Upper lobe of left lung (tissue), 6 donors: ENCODE results near the gene RHOB. TPM values are rescaled to one million over a fixed set of nuclear protein-coding genes. Genes with fewer than 3 reads are reported as not detected.
A peak's percentile ranks its signal among the peaks of the same experiment; 100 is the strongest.

Experiments
- ATAC-seq, 2 donors: fragments of 200-7000 bp; cut with Tn5 transposase; one replicate each; pipeline ENCODE4 v1.9.1; 2022; ENCODE audit warnings: mild to moderate bottlenecking in 2 of 2, moderate library complexity in 2 of 2; ENCODE audit not compliant: low FRiP score in 2 of 2
- DNase-seq, 2 donors: peaks; one replicate each; pipeline ENCODE4 v3.0.0-alpha.2; 2019 to 2020
- H3K27ac ChIP-seq, 4 donors: fragments of 200-600 bp; sonication (generic); one replicate each; pipeline ENCODE4 v1.5.1; 2016 to 2019
- H3K27me3 ChIP-seq, 4 donors: fragments of 200-600 bp; sonication (generic); one replicate each; pipeline ENCODE4 v1.5.1; 2017 to 2019
- H3K36me3 ChIP-seq, 4 donors: fragments of 200-600 bp; sonication (generic); one replicate each; pipeline ENCODE4 v1.5.1; 2016 to 2019
- H3K4me1 ChIP-seq, 4 donors: fragments of 200-600 bp; sonication (generic); one replicate each; pipeline ENCODE4 v1.5.1; 2018 to 2019
- H3K4me3 ChIP-seq, 4 donors: fragments of 200-600 bp; sonication (generic); one replicate each; pipeline ENCODE4 v1.5.1; 2017 to 2019; ENCODE audit warnings: mild to moderate bottlenecking in 2 of 4, moderate library complexity in 1 of 4
- H3K9me3 ChIP-seq, 4 donors: fragments of 200-600 bp; sonication (generic); one replicate each; pipeline ENCODE4 v1.5.1; 2018 to 2019
- EP300 ChIP-seq, 4 donors: sonication (generic); formaldehyde crosslinking; IDR thresholded peaks; one replicate each; pipeline ENCODE4 v1.5.1; 2017; ENCODE audit warnings: antibody characterized with exemption in 4 of 4, control low read depth in 2 of 4
- POLR2A ChIP-seq, 4 donors: fragments of 450-650 bp; IDR thresholded peaks; one replicate each; pipeline ENCODE4 v1.5.1; 2016 to 2017; ENCODE audit warnings: antibody characterized with exemption in 4 of 4, mild to moderate bottlenecking in 2 of 4
- POLR2AphosphoS5 ChIP-seq, 2 donors: sonication (generic); formaldehyde crosslinking; IDR thresholded peaks; one replicate each; pipeline ENCODE4 v1.5.1; 2017; ENCODE audit warnings: antibody characterized with exemption in 2 of 2
- WGBS, 2 donors: methylation state at CpG; one replicate each; pipeline ENCODE4 v1.1.5; 2017 to 2018; 5-methylcytosine and 5-hydroxymethylcytosine counted together
- total RNA-seq, 6 donors: library from RNA; depleted of rRNA in 4 of 6; stranded (reverse); fragments of >200 nt in 4 of 6; gene quantifications; one replicate each; pipeline versions ENCODE4 v1.1.0 to v1.2.1, GENCODE V29; 2016 to 2021
- TF ChIP-seq, protein P1 (sequence below), 6 experiments: fragments of 450-650 bp in 4 of 6; fragments of 200-600 bp in 2 of 6; sonication (generic) in 2 of 6; IDR thresholded peaks; one replicate each; pipeline ENCODE4 v1.5.1; 2016 to 2019; ENCODE audit warnings: antibody characterized with exemption in 6 of 6
- donor health status: DM: no; HTN: no; CAD: no; lungs with moderate emphysema.
- donor health status: DM: no; HTN: yes; CAD: no; lungs with severe emphysema.

The RHOB gene
- total RNA-seq, 6 donors from 2014 or later = 193 to 583 (median 336) TPM

DNA sequence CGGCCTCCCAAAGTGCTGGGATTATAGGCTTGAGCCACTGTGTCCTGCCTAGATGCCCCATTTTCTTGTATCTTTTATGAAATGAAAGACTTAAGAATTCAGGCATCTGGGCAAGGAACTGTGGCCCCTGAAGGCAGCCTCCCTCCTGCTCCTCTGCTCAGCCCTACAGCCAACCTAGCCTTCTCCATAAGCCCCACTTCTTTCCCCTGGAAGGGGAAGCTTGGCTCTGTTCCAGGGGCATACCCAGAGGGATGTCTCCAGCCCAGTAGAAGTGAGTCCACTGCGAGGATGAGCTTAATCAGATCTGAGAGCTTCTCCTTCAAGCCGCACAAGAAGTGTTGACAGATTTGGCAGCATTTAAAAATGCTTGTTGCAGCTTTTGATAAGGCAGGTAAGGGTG, 39.7 kb downstream of the RHOB start:
- no peak for ATAC-seq
- Histone ChIP-seq H3K9me3 (no peaks in the 10 kb centered on the region), H3K36me3 (no peaks in the 10 kb centered on the region), H3K4me1 (peaks cover 0 to 10% (median 3%) of the 10 kb centered on the region in 4 donors), H3K27me3 (no peaks in the 10 kb centered on the region), H3K4me3 (no peak overlapping the region), H3K27ac (no peak overlapping the region)
- TF ChIP-seq POLR2AphosphoS5 (IDR thresholded peaks at IDR 0.05) (no peak), POLR2A (IDR thresholded peaks at IDR 0.05) (no peak)
- 71 to 80% methylated on average over 3 of the region's 3 CpGs for WGBS, 2 donors
- peak in 1 of 2 donors; percentile 8 for DNase-seq

DNA sequence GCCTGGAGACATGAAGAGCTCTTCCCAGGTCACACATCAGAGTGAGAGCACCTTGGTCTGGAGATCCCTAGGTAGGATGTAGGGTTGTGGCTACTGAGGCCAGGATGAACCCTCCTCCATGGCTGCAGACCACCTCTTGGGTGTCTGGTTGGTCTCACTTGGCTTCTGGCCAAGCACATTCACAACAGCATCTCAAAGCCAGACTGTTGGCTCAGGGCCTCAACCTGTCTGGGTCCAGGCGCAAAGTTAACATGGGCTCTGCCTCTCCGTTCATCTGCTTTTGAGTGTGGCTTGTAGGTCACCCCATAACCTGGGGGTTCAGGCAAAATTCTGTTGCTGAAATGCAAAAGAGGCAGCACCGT, 40.1 kb downstream of the RHOB start:
- peak in 1 of 2 donors; percentile 3 for DNase-seq
- TF ChIP-seq POLR2A (IDR thresholded peaks at IDR 0.05) (no peak), POLR2AphosphoS5 (IDR thresholded peaks at IDR 0.05) (no peak), EP300 (IDR thresholded peaks at IDR 0.05) (no peak)
- TF ChIP-seq, protein P1, sequence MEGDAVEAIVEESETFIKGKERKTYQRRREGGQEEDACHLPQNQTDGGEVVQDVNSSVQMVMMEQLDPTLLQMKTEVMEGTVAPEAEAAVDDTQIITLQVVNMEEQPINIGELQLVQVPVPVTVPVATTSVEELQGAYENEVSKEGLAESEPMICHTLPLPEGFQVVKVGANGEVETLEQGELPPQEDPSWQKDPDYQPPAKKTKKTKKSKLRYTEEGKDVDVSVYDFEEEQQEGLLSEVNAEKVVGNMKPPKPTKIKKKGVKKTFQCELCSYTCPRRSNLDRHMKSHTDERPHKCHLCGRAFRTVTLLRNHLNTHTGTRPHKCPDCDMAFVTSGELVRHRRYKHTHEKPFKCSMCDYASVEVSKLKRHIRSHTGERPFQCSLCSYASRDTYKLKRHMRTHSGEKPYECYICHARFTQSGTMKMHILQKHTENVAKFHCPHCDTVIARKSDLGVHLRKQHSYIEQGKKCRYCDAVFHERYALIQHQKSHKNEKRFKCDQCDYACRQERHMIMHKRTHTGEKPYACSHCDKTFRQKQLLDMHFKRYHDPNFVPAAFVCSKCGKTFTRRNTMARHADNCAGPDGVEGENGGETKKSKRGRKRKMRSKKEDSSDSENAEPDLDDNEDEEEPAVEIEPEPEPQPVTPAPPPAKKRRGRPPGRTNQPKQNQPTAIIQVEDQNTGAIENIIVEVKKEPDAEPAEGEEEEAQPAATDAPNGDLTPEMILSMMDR (IDR thresholded peaks at IDR 0.05) = no peak
- no peaks in the 10 kb centered on the region for H3K27me3 ChIP-seq

DNA sequence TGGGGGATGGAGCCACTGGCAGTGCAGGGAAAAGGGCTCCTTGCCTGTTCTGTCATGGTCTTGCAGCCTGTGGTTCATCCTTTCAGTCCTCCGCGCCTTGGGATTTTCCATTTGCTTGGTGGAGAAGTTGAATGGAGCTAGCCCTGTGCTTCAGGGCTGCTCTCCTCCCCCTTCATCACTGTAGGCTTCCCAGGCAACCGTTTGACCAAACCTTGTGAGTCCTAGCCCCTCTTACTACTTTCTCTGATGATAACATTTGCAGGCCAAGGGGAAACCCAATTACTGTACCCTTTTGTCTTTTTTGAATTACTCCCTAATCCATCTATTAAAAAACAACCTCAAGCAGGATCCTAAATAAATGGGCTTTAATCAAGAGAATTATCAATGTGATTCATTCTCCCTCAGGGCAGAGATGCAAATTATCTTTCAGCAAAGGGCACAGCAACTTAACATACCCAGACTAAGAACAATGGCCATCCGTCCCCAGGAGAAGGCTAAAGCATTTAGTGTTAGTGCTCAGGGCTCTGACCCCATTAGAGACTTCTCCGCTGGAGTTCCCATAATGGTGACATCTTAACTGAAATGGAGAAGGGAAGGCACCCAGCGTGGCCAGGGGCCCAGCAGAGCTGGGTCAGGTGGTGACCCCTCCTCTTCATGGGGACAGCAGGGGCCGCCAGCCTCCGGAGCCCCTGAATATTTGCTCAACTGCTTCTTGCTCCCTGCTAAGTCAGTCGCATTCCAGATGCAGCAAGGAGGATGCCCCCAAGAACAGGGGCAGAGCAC, 40.7 kb downstream of the RHOB start:
- Histone ChIP-seq H3K4me1 (peaks cover 0 to 6% (median 3%) of the 10 kb centered on the region in 4 donors), H3K4me3 (no peak overlapping the region), H3K27me3 (no peaks in the 10 kb centered on the region), H3K9me3 (no peaks in the 10 kb centered on the region), H3K27ac (no peak overlapping the region), H3K36me3 (no peaks in the 10 kb centered on the region)
- no peak for ATAC-seq
- DNase-seq = peak in 1 of 2 donors; percentile 5
- TF ChIP-seq, protein P1 (IDR thresholded peaks at IDR 0.05) = no peak
- TF ChIP-seq EP300 (IDR thresholded peaks at IDR 0.05) = no peak
- TF ChIP-seq POLR2AphosphoS5 (IDR thresholded peaks at IDR 0.05) = no peak
- TF ChIP-seq POLR2A (IDR thresholded peaks at IDR 0.05) = no peak
- 86 to 89% methylated on average over 9 of the region's 9 CpGs for WGBS, 2 donors

More for the DNA sequence above, 40.1 kb downstream of the RHOB start:
- Histone ChIP-seq H3K27ac (no peak overlapping the region), H3K4me1 (peaks cover 0 to 10% (median 3%) of the 10 kb centered on the region in 4 donors), H3K9me3 (no peaks in the 10 kb centered on the region), H3K36me3 (no peaks in the 10 kb centered on the region), H3K4me3 (no peak overlapping the region)
- WGBS, 2 donors = 93 to 95% methylated on average over 3 of the region's 3 CpGs
- ATAC-seq = no peak

DNA sequence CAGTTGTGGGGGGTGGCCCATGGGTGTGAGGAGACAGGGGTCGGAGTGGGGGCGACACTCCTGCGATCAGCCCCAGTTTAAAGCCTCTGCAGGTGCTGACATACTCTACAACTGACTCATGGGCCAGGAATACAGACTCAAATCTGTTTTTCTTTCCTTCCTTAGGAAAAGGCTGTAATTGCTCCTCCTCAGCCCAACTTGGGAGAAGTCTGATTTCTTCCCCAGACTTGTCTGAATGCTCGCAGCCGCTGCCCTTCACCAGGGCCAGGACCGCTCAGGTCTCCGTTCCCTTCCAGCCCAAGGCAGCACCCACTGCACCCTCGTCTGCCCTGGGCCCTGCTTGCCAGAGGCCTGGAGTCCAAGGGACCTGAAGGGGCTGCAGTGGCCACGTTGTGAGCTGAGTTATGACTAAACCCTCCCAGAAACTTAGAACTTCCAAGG, 41.3 kb downstream of the RHOB start:
- Histone ChIP-seq H3K27me3 (no peaks in the 10 kb centered on the region), H3K9me3 (no peaks in the 10 kb centered on the region), H3K36me3 (no peaks in the 10 kb centered on the region), H3K27ac (no peak overlapping the region), H3K4me1 (peaks cover 0 to 3% (median 2%) of the 10 kb centered on the region in 4 donors), H3K4me3 (no peak overlapping the region)
- no peak for ATAC-seq
- 92 to 94% methylated on average over 7 to 9 of the region's 9 CpGs for WGBS, 2 donors
- DNase-seq = peak in 1 of 2 donors; percentile 14
- no peak for TF ChIP-seq POLR2AphosphoS5 (IDR thresholded peaks at IDR 0.05)
- TF ChIP-seq, protein P1 (IDR thresholded peaks at IDR 0.05) = no peak
- TF ChIP-seq POLR2A (IDR thresholded peaks at IDR 0.05) = no peak
- TF ChIP-seq EP300 (IDR thresholded peaks at IDR 0.05) = no peak

DNA sequence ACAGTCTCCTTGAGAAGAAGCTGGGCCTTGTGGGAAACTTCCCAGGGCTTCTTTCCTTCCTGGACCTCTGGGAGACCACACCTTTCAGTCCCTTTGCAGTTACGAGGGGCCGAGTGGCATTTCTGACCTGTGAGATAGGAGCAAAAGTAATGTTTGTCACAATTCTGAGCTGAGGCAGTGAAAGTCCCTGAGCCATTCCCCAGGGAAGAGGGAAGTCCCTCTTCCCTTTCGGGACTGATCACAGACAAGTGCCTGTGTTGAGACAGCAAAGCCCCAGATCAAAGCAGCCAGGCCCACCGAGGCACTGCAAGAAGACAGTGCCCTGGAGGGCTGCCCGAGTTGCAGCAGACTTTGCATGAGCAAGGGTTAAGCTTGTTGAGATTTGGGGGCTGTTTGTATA, 41.9 kb downstream of the RHOB start:
- H3K27ac ChIP-seq = no peak overlapping the region
- WGBS, 2 donors = 67 to 95% methylated on average over 5 of the region's 5 CpGs
- no peaks in the 10 kb centered on the region for H3K4me1 ChIP-seq
- TF ChIP-seq EP300 (IDR thresholded peaks at IDR 0.05) (no peak), POLR2A (IDR thresholded peaks at IDR 0.05) (no peak), POLR2AphosphoS5 (IDR thresholded peaks at IDR 0.05) (no peak)
- TF ChIP-seq, protein P1 (IDR thresholded peaks at IDR 0.05) = no peak
- H3K9me3 ChIP-seq = no peaks in the 10 kb centered on the region
- no peak overlapping the region for H3K4me3 ChIP-seq
- H3K36me3 ChIP-seq = no peaks in the 10 kb centered on the region
- no peak for DNase-seq
- ATAC-seq = no peak
- no peaks in the 10 kb centered on the region for H3K27me3 ChIP-seq
